GM19023 (cell line): ENCODE data around the gene CDKN2AIPNL.
A peak's percentile ranks its signal among the peaks of the same experiment; 100 is the strongest.

Source experiments
- ATAC-seq: cut with Tn5 transposase; IDR thresholded peaks from one replicate; pipeline ENCODE4 v1.9.1; 2021; ENCODE audit warnings: mild to moderate bottlenecking, moderate library complexity; ENCODE audit not compliant: unreplicated experiment

Gene CDKN2AIPNL

GRCh38 chr5:134411546-134412266 lies at the start of gene CDKN2AIPNL:
Gene CDKN2AIPNL, minus strand, starts transcription at chr5:134411881. Its CDS starts 27 bp downstream, at chr5:134411854.
- peak; percentile 95 for ATAC-seq

- no peak for ATAC-seq
Measured at GRCh38 chr5:134460551-134460950, 48.9 kb upstream of the CDKN2AIPNL start.

- ATAC-seq = no peak
Measured at GRCh38 chr5:134459491-134459890, 47.8 kb upstream of the CDKN2AIPNL start.

GRCh38 chr5:134459010-134459403 lies 47.3 kb upstream of the CDKN2AIPNL start:
- ATAC-seq = no peak

GRCh38 chr5:134458234-134459009 lies 46.7 kb upstream of the CDKN2AIPNL start:
- ATAC-seq = no peak

- ATAC-seq = no peak
Measured at GRCh38 chr5:134457801-134458200, 46.1 kb upstream of the CDKN2AIPNL start.

GRCh38 chr5:134456825-134457224 lies 45.1 kb upstream of the CDKN2AIPNL start:
- no peak for ATAC-seq

- ATAC-seq = no peak
Measured at GRCh38 chr5:134455466-134455865, 43.8 kb upstream of the CDKN2AIPNL start.

GRCh38 chr5:134453016-134453415 lies 41.3 kb upstream of the CDKN2AIPNL start:
- ATAC-seq = no peak

- no peak for ATAC-seq
Measured at GRCh38 chr5:134451936-134452505, 40.3 kb upstream of the CDKN2AIPNL start.

- no peak for ATAC-seq
Measured at GRCh38 chr5:134451225-134451935, 39.7 kb upstream of the CDKN2AIPNL start.

- no peak for ATAC-seq
Measured at GRCh38 chr5:134450374-134450773, 38.7 kb upstream of the CDKN2AIPNL start.

- no peak for ATAC-seq
Measured at GRCh38 chr5:134449167-134449566, 37.5 kb upstream of the CDKN2AIPNL start.

- no peak for ATAC-seq
Measured at GRCh38 chr5:134447815-134448520, 36.3 kb upstream of the CDKN2AIPNL start.

GRCh38 chr5:134446938-134447337 lies 35.3 kb upstream of the CDKN2AIPNL start:
- ATAC-seq = peak; percentile 74

- no peak for ATAC-seq
Measured at GRCh38 chr5:134445856-134446818, 34.5 kb upstream of the CDKN2AIPNL start.

GRCh38 chr5:134444941-134445471 lies 33.3 kb upstream of the CDKN2AIPNL start:
- no peak for ATAC-seq

- ATAC-seq = no peak
Measured at GRCh38 chr5:134440201-134440755, 28.6 kb upstream of the CDKN2AIPNL start.

GRCh38 chr5:134439210-134439654 lies 27.6 kb upstream of the CDKN2AIPNL start:
- ATAC-seq = no peak
